Activated naive CD8-positive, alpha-beta T cell treated with anti-CD3 and anti-CD28 coated beads, Interleukin-2, amount 50 U/mL, for 16 hours (primary cell): ENCODE data around the gene BSG.
"Not testable (repeated sequence)": the region's sequence is repeated elsewhere in the genome, so short reads cannot be mapped to it uniquely, and the experiment has no call there.

Experiments used
- DNase-seq: peaks from one replicate; pipeline ENCODE4 v3.0.0-alpha.2; 2020; ENCODE audit warnings: low read depth, low spot score

BSG gene

DNA sequence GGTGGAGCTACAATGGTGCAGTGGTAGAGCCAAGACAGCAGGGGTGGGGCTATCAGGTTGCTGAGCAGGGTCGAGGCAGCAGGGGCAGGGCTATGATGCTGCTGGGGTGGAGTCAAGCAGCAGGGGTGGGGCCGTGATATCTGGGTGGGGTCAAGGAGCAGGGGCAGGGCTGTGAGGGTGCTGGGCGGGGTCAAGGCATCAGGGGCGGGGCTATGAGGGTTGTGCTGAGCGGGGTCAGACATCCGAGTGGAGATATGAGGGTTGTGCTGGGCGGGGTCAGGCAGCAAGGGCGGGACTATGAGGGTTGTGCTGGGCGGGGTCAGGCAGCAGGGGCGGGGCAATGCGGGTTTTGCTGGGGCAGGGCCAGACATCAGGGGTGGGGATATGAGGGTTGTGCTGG is 32.0 kb downstream of the BSG start:
- DNase-seq, result no peak

- not testable (repeated sequence) for DNase-seq
These were observed 32.9 kb downstream of the BSG start for GRCh38 chr19:605061-605971.

GRCh38 chr19:607301-608154 is 35.1 kb downstream of the BSG start:
- no peak for DNase-seq

- DNase-seq, result no peak
These were observed 36.0 kb downstream of the BSG start for GRCh38 chr19:608155-609003.

- no peak for DNase-seq
These were observed 36.6 kb downstream of the BSG start for GRCh38 chr19:609004-609346.

GRCh38 chr19:610071-610800 is 37.8 kb downstream of the BSG start:
- DNase-seq, result no peak

DNA sequence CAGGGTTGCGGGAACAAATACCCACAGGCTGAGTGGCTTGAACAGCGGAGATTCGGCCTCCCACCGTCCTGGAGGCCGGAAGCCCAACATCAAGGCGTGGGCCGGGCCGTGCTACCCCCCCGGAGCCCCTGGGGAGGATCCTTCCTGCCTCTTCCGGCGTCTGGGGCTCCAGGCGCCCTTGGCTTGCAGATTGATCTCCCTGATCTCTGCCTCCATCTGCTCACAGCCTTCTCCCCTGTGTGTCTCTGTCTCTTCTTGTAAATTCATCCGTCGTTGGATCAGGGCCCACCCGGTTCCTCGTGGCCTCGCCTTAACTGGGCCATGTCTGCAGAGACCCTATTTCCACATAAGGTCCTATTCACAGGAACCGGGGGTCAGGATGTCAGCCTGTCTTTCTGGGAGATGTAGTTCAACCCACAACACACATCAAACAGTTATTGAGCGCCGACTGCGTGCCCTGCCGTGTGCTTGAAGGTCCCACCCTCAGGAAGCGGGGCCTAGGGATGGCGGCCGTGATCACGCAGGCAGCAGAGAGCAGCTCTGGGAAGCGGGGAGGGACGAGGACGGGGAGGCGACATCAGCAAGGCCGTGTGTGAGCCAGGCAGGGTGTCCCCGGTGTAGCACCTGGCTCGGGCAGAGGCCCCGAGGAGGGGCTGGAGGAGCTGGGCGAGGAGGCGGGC is 38.5 kb downstream of the BSG start:
- no peak for DNase-seq

DNA sequence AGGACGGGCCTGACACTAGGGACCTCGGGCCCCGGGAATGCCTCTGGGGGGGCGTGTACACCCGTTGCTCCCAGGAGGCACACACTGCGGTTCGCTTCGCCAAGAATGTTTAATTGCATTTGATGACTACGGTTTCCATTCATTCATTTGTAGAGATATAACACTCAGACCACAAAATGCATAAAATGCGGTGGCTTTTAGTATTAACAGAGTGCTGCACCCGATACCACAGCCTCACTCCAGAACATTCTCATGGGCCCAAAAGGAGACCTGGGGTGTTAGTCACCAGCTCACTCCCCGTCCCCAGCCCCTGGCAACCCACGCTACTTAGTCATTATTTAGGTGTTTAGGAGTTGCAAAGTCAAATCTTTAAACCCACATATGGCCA is 39.1 kb downstream of the BSG start:
- DNase-seq, result no peak

GRCh38 chr19:612941-613340 is 40.5 kb downstream of the BSG start:
- no peak for DNase-seq

GRCh38 chr19:613732-614567 is 41.6 kb downstream of the BSG start:
- no peak for DNase-seq

DNA sequence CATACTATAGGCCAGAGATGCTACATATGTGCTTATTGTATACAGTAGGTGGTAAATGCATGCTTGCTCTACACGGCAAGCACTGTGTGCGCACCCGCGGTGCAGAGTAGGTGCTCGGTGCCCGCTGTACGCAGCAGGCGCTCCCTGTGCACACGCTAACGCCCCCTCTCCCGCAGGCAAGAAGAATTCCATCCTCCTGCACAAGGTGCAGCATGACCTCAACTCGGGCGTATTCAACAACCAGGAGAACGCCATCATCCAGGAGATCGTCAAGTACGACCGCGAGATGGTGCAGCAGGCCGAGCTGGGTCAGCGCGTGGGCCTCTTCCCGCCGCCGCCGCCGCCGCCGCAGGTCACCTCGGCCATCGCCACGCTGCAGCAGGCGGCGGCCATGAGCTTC is 43.2 kb downstream of the BSG start:
- no peak for DNase-seq

- DNase-seq, result no peak
These were observed 43.8 kb downstream of the BSG start for GRCh38 chr19:616062-616700.

GRCh38 chr19:616747-617526 is 44.5 kb downstream of the BSG start:
- no peak for DNase-seq

- no peak for DNase-seq
These were observed 45.3 kb downstream of the BSG start for GRCh38 chr19:617551-618246.

- no peak for DNase-seq
These were observed 45.8 kb downstream of the BSG start for GRCh38 chr19:618247-618619.

DNA sequence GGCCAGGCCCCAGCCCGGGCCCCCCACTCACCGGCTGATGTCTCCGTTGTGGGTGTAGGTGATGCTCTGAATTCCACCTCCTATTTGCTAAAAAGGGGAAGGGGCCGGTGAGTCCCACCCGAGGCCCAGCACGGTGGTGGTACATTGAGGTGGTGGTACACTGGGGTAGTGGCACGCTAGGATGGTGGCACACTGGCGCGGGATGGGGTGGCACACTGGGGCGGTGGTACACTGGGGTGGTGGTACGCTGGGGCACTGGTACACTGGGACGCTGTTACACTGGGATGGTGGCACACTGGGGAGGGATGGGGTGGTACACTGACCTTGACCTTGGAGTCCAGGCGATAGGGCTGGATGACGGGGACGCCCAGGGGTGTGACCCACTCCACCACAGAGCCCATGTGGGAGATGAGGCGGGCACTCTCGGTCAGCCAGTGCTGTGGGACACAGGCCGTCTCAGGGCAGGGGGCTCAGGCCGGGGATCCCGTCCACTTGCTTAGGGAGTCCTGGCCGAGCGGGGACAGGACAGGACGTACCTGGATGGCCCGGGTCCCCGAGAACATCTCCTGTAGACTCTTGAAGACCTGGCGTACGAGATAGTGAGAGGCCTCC is 46.4 kb downstream of the BSG start:
- DNase-seq, result no peak

DNA sequence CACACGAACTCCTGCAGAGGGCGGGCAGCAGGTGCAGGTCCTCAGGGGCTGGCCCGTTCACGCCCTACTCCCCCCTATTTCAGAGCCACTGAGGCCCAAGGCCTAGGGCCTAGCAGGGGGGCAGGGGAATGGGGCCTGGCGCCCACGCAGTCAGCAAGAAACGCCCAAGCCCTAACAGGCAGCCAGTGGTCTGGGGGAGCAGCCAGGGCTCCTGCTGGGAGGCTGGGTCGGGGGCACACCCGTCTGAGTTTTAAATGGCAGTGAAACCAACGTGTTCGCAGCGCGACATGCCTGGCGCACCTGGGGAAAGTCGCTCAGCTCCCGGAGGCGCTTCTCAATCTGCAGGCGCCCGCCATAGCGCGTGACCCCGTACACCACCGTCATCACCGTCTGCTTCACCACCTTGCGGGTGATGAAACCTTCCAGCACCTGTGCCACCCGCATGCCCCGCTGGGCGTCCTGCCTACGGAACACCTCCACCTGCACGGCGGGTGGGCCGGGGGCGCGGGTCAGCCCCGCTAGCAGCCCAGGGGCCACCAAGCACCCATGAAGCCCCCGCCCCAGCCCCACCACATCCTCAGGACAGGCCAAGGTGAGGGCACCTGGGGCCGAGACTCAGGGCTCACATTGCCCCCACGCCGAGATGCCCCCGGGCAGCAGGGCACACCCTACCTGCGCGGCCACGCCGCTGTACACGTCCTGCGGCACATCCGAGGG is 47.0 kb downstream of the BSG start:
- DNase-seq, result no peak
